ENCODE data around the gene ANO8.
"Not testable (repeated sequence)": the region's sequence is repeated elsewhere in the genome, so short reads cannot be mapped to it uniquely, and the experiment has no call there.

The ANO8 gene

GRCh38 chr19:17279436-17279835 is 55.2 kb downstream of the ANO8 start:
- Histone ChIP-seq H3K36me3 (peaks cover 31 to 49% (median 44%) of the 10 kb centered on the region in 3 donors), H3K4me3 (no peak overlapping the region), H3K4me1 (peaks cover 0 to 17% (median 15%) of the 10 kb centered on the region in 4 donors), H3K9me3 (no peaks in the 10 kb centered on the region), H3K27ac (no peak overlapping the region), H3K27me3 (peaks cover 4 to 29% of the 10 kb centered on the region in 2 donors)
- intact Hi-C loops (cut with DNase I; ENCODE audit: low total_unique reads), result no loop called here
- no peak for DNase-seq
- TF ChIP-seq CTCF (IDR thresholded peaks at IDR 0.05), result no peak

GRCh38 chr19:17275441-17276175 is 59.0 kb downstream of the ANO8 start:
- no peaks in the 10 kb centered on the region for H3K9me3 ChIP-seq
- intact Hi-C loops (cut with DNase I; ENCODE audit: low total_unique reads), result no loop called here
- no peaks in the 10 kb centered on the region for H3K4me1 ChIP-seq
- no peak for TF ChIP-seq CTCF (IDR thresholded peaks at IDR 0.05)
- DNase-seq, result no peak
- no peak overlapping the region for H3K27ac ChIP-seq
- H3K4me3 ChIP-seq, result no peak overlapping the region
- H3K36me3 ChIP-seq, result peaks cover 58 to 88% (median 80%) of the 10 kb centered on the region in 3 donors
- H3K27me3 ChIP-seq, result peaks cover 0 to 4% of the 10 kb centered on the region in 2 donors

- H3K36me3 ChIP-seq, result peaks cover 66 to 95% (median 80%) of the 10 kb centered on the region in 3 donors
- DNase-seq; intact Hi-C loops (cut with DNase I; ENCODE audit: low total_unique reads): not testable (repeated sequence)
Observed at GRCh38 chr19:17274892-17275291, 59.8 kb downstream of the ANO8 start.

More at GRCh38 chr19:17274892-17275291, 59.8 kb downstream of the ANO8 start:
- H3K9me3 ChIP-seq, H3K27me3 ChIP-seq, H3K4me1 ChIP-seq, H3K4me3 ChIP-seq, H3K27ac ChIP-seq: not testable (repeated sequence)

Measured in tibial artery (tissue), 4 donors.